OCI-LY1 (cell line): ENCODE measurements around the gene PDAP1.

Experiments used
- H2AFZ ChIP-seq: fragments of 200-600 bp; sonication (generic), shearing (Covaris generic); 2 replicates; pipeline ENCODE4 v1.6.0; 2014; ENCODE audit warnings: antibody characterized with exemption, mild to moderate bottlenecking, low read length
- H3F3A ChIP-seq: fragments of 200-600 bp; sonication (generic), shearing (Covaris generic); 2 replicates; pipeline ENCODE4 v1.6.0; 2014; ENCODE audit warnings: mild to moderate bottlenecking, antibody characterized with exemption, low read length, moderate library complexity; ENCODE audit not compliant: insufficient read depth
- H3K27ac ChIP-seq: fragments of 200-600 bp; sonication (generic); 2 replicates; pipeline ENCODE4 v1.5.1; 2014; ENCODE audit warnings: low read length, mixed run types, mild to moderate bottlenecking, low read depth; ENCODE audit not compliant: poor library complexity, severe bottlenecking
- H3K27me3 ChIP-seq: fragments of 200-600 bp; sonication (generic); 2 replicates; pipeline ENCODE4 v1.6.0; 2014; ENCODE audit warnings: antibody characterized with exemption, mild to moderate bottlenecking, low read length, moderate library complexity; ENCODE audit not compliant: insufficient read depth
- H3K36me3 ChIP-seq: fragments of 200-600 bp; sonication (generic); 2 replicates; pipeline ENCODE4 v1.6.1; 2014; ENCODE audit warnings: mild to moderate bottlenecking, antibody characterized with exemption, low read length, moderate library complexity, mixed read lengths; ENCODE audit not compliant: insufficient read depth
- H3K4me1 ChIP-seq: fragments of 200-600 bp; sonication (generic); 2 replicates; pipeline ENCODE4 v1.5.1; 2014; ENCODE audit warnings: mild to moderate bottlenecking, low read length, moderate library complexity; ENCODE audit not compliant: insufficient read depth, severe bottlenecking
- H3K4me2 ChIP-seq: fragments of 200-600 bp; sonication (generic), shearing (Covaris generic); 2 replicates; pipeline ENCODE4 v1.6.1; 2014; ENCODE audit warnings: low read length
- H3K4me3 ChIP-seq: fragments of 200-600 bp; sonication (generic); 2 replicates; pipeline ENCODE4 v1.5.1; 2014; ENCODE audit warnings: low read length, low read depth, mild to moderate bottlenecking, mixed read lengths; ENCODE audit not compliant: poor library complexity, severe bottlenecking
- H3K79me2 ChIP-seq: fragments of 200-600 bp; shearing (Covaris generic); 2 replicates; pipeline ENCODE4 v1.6.1; 2016; ENCODE audit warnings: mixed run types, low read length, mixed read lengths; ENCODE audit not compliant: insufficient read depth
- H3K9ac ChIP-seq: fragments of 200-600 bp; sonication (generic), shearing (Covaris generic); 2 replicates; pipeline ENCODE4 v1.6.1; 2014; ENCODE audit warnings: mild to moderate bottlenecking, low read length, mixed read lengths
- H3K9me2 ChIP-seq: fragments of 200-600 bp; sonication (generic), shearing (Covaris generic); 2 replicates; pipeline ENCODE4 v1.6.1; 2014; ENCODE audit warnings: low read depth, mild to moderate bottlenecking, low read length, mixed read lengths
- H3K9me3 ChIP-seq: fragments of 200-600 bp; shearing (Covaris generic); 2 replicates; pipeline ENCODE4 v1.6.1; 2014; ENCODE audit warnings: low read length, mixed read lengths
- H4K20me1 ChIP-seq: fragments of 200-600 bp; sonication (generic), shearing (Covaris generic); 2 replicates; pipeline ENCODE4 v1.6.0; 2016; ENCODE audit warnings: mild to moderate bottlenecking, low read length; ENCODE audit not compliant: insufficient read depth
- EZH2 ChIP-seq: fragments of 200-600 bp; sonication (generic), shearing (Covaris generic); IDR thresholded peaks from 2 replicates; pipeline ENCODE4 v1.8.0; 2017; ENCODE audit warnings: borderline replicate concordance, mixed run types, mild to moderate bottlenecking, antibody characterized with exemption, low read length, moderate library complexity, mixed read lengths
- TF ChIP-seq, protein P1 (sequence below): fragments of 200-600 bp; sonication (generic), shearing (Covaris generic); IDR thresholded peaks from 2 replicates; pipeline ENCODE4 v1.5.1; 2017; ENCODE audit warnings: mild to moderate bottlenecking, antibody characterized with exemption, low read length, moderate library complexity, mixed read lengths

Gene PDAP1

DNA sequence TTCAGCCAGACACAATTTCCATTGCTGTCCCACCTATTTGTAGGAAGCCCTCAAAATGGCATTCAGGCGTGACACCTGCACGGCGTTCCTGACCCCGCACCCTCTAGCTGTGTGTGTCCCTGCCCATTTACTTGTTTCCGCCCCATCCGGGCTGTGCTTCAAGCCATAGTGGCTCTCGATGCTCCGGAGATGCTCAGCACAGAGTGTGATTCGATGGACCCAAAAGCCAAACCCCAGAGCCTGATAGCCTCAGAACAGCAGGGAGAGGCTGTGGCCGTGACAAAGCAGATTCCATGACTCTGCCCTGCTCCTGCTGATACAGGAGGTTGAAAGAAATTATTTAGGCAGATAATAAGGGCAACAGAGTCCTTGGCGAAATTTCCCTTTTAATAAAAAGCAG, 13.8 kb upstream of the PDAP1 start:
- no peak overlapping the region for H3K4me2 ChIP-seq
- no peaks in the 10 kb centered on the region for H3K9me3 ChIP-seq
- H2AFZ ChIP-seq = no peak overlapping the region
- H3F3A ChIP-seq = no peaks in the 10 kb centered on the region
- peaks cover 86% of the 10 kb centered on the region for H3K36me3 ChIP-seq
- no peaks in the 10 kb centered on the region for H3K9me2 ChIP-seq
- no peak overlapping the region for H3K4me3 ChIP-seq
- H3K27ac ChIP-seq = no peak overlapping the region
- no peaks in the 10 kb centered on the region for H3K79me2 ChIP-seq
- no peaks in the 10 kb centered on the region for H3K27me3 ChIP-seq
- no peaks in the 10 kb centered on the region for H4K20me1 ChIP-seq
- no peaks in the 10 kb centered on the region for H3K4me1 ChIP-seq
- TF ChIP-seq, protein P1, sequence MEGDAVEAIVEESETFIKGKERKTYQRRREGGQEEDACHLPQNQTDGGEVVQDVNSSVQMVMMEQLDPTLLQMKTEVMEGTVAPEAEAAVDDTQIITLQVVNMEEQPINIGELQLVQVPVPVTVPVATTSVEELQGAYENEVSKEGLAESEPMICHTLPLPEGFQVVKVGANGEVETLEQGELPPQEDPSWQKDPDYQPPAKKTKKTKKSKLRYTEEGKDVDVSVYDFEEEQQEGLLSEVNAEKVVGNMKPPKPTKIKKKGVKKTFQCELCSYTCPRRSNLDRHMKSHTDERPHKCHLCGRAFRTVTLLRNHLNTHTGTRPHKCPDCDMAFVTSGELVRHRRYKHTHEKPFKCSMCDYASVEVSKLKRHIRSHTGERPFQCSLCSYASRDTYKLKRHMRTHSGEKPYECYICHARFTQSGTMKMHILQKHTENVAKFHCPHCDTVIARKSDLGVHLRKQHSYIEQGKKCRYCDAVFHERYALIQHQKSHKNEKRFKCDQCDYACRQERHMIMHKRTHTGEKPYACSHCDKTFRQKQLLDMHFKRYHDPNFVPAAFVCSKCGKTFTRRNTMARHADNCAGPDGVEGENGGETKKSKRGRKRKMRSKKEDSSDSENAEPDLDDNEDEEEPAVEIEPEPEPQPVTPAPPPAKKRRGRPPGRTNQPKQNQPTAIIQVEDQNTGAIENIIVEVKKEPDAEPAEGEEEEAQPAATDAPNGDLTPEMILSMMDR = no peak
- no peak for TF ChIP-seq EZH2
- no peak overlapping the region for H3K9ac ChIP-seq

DNA sequence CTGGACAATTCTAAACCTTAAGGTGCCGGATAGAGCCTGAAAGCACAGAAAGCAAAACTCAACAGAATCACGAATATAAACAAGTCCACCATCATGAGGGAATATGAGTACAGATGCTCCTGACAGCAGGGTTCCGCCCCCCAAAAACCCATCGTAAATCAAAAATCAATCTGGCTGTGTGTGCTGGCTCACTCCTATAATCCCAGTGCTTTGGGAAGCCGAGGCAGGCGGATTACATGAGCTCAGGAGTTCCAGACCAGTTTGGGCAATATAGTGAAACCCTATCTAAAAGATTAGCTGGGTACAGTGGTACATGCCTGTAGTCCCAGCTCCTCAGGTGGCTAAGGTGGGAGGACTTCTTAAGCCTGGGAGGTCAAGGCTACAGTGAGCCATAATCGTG, 12.6 kb upstream of the PDAP1 start:
- H4K20me1 ChIP-seq = no peaks in the 10 kb centered on the region
- H3K27ac ChIP-seq = no peak overlapping the region
- no peaks in the 10 kb centered on the region for H3K79me2 ChIP-seq
- no peak overlapping the region for H2AFZ ChIP-seq
- no peaks in the 10 kb centered on the region for H3K9me3 ChIP-seq
- no peaks in the 10 kb centered on the region for H3K27me3 ChIP-seq
- no peak overlapping the region for H3K9ac ChIP-seq
- H3K4me2 ChIP-seq = no peak overlapping the region
- no peaks in the 10 kb centered on the region for H3K4me1 ChIP-seq
- no peaks in the 10 kb centered on the region for H3F3A ChIP-seq
- H3K4me3 ChIP-seq = no peak overlapping the region
- TF ChIP-seq, protein P1 = no peak
- no peak for TF ChIP-seq EZH2
- no peaks in the 10 kb centered on the region for H3K9me2 ChIP-seq
- peaks cover 98% of the 10 kb centered on the region for H3K36me3 ChIP-seq

DNA sequence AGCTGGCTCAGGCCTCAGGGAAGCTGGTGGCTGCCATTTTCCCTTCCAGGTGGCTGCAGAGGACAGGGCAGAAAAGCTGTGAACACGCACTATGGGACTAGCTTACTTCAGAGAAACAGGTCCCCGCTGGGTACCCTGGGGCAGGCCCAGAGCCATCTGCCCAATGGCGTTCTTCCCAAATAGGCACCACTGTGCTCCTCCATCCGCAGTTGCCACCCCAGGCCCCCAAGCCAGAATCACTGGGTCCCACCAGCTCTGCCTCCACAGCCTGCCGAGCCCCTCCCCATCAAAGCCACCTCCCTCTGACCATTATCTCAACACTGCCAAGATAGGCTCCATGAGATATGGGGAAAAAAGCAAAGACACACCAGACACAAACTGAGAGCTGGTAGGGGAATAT, 11.8 kb upstream of the PDAP1 start:
- Histone ChIP-seq H3K9ac (no peak overlapping the region), H3K9me3 (no peaks in the 10 kb centered on the region), H3K27ac (no peak overlapping the region), H3F3A (no peaks in the 10 kb centered on the region), H3K79me2 (no peaks in the 10 kb centered on the region), H4K20me1 (no peaks in the 10 kb centered on the region), H3K27me3 (no peaks in the 10 kb centered on the region), H3K4me1 (no peaks in the 10 kb centered on the region), H3K4me3 (no peak overlapping the region), H3K4me2 (no peak overlapping the region), H3K36me3 (peaks cover 96% of the 10 kb centered on the region), H2AFZ (no peak overlapping the region), H3K9me2 (no peaks in the 10 kb centered on the region)
- no peak for TF ChIP-seq EZH2
- TF ChIP-seq, protein P1 = no peak
